ENCODE results near the gene CNTLN. TPM values are rescaled to one million over a fixed set of nuclear protein-coding genes. Genes with fewer than 3 reads are reported as not detected.

The CNTLN gene
- total and polyA plus RNA-seq, 9 of the 15 experiments (the other 6 are each of a cell fraction or from before 2014, with no cell fraction given): 0.08 TPM; not detected in 8

DNA sequence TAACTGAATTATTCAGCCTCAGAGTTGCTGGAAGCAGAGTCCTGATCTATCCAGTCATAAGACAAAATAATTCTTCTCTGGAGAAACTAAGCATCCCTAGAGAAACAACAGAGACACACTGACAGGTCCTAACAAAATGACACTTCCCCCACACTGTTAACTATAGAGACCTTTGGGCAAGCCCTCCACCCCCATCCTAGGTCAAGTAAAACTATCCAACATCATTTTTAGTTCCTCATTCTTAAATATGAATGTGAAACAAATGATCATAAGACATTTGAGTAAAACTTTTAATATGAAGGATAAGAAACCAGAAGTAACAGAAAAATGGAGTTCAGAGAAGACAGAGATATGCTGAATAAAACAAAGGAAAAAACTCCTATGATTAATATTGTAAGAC, 30.9 kb downstream of the CNTLN start:
- CTCF ChIA-PET (ENCODE audit: low intra/inter-chr PET ratio): no interaction called here
- ATAC-seq: no peak
- in situ Hi-C loops (cut with MboI): no loop called here

DNA sequence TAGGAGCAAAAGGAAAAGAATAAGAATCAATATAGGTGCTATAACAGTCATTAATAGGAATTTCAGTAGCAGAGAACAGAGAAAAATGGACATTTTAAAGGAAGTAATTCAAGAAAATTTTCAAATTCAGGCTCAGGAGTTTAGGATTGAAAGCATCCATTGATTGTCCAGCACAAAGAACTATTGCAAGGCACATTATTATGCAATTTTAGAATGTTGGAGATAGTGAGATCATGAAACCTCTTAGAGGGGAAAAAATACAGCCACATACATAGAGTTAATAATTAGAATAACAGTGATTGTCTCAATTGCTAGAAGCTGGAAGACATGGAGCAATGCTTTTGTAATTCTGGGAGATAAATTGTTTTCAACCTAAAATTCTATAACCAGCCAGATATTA, 31.5 kb downstream of the CNTLN start:
- no peaks in the 10 kb centered on the region for H3K9me3 ChIP-seq (replicated peaks; ENCODE audit: control insufficient read depth, insufficient read depth, low read depth, low read length)
- TF ChIP-seq ZKSCAN8 (CRISPR knock-in tag; IDR thresholded peaks at IDR 0.05): no peak
- TF ChIP-seq TGIF2 (CRISPR knock-in tag; IDR thresholded peaks at IDR 0.05): no peak
- no peak for TF ChIP-seq RCOR1 (IDR thresholded peaks at IDR 0.05; ENCODE audit: borderline replicate concordance in 1 of 2, low read depth in 2 of 2, low read length in 2 of 2)
- no peak for TF ChIP-seq ZNF280B (CRISPR knock-in tag; IDR thresholded peaks at IDR 0.05)
- TF ChIP-seq POLR3G (IDR thresholded peaks at IDR 0.05; ENCODE audit: extremely low read depth, insufficient read length, insufficient replicate concordance): no peak
- no peak for TF ChIP-seq CBX5 (IDR thresholded peaks at IDR 0.05; ENCODE audit: borderline replicate concordance, low read depth)
- no peak for TF ChIP-seq ILF3 (IDR thresholded peaks at IDR 0.05; ENCODE audit: borderline replicate concordance)
- TF ChIP-seq SIRT6 (IDR thresholded peaks at IDR 0.05; ENCODE audit: low read depth, low read length): no peak
- no peak for TF ChIP-seq ZKSCAN3 (CRISPR knock-in tag; IDR thresholded peaks at IDR 0.05)
- TF ChIP-seq, protein P1, sequence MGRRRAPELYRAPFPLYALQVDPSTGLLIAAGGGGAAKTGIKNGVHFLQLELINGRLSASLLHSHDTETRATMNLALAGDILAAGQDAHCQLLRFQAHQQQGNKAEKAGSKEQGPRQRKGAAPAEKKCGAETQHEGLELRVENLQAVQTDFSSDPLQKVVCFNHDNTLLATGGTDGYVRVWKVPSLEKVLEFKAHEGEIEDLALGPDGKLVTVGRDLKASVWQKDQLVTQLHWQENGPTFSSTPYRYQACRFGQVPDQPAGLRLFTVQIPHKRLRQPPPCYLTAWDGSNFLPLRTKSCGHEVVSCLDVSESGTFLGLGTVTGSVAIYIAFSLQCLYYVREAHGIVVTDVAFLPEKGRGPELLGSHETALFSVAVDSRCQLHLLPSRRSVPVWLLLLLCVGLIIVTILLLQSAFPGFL (CRISPR knock-in tag; IDR thresholded peaks at IDR 0.05): no peak
- TF ChIP-seq EHMT2 (IDR thresholded peaks at IDR 0.05): no peak
- no peak for TF ChIP-seq YBX1 (IDR thresholded peaks at IDR 0.05)
- no peak for TF ChIP-seq DMBX1 (CRISPR knock-in tag; IDR thresholded peaks at IDR 0.05; ENCODE audit: borderline replicate concordance)
- no peak for TF ChIP-seq GABPB2 (CRISPR knock-in tag; conservative IDR thresholded peaks at IDR 0.05)

More for the DNA sequence above, 30.9 kb downstream of the CNTLN start:
- intact Hi-C loops (cut with micrococcal nuclease): no loop called here
- Histone ChIP-seq H4K20me1 (replicated peaks; ENCODE audit: control insufficient read depth, insufficient read depth, low read length) (no peaks in the 10 kb centered on the region), H3K36me3 (ENCODE audit: control insufficient read depth, insufficient read depth, low read length) (no peaks in the 10 kb centered on the region), H3K9ac (ENCODE audit: insufficient read depth in 1 of 2, low read depth in 2 of 2, low read length in 2 of 2) (no peak overlapping the region), H3K79me2 (ENCODE audit: control insufficient read depth, insufficient read depth, low read length) (no peaks in the 10 kb centered on the region), H3K9me3 (replicated peaks; ENCODE audit: control insufficient read depth, insufficient read depth, low read depth, low read length) (no peaks in the 10 kb centered on the region), H3K4me1 (replicated peaks in 1 of 2; ENCODE audit: control insufficient read depth in 2 of 2, insufficient read depth in 2 of 2, low read length in 2 of 2) (no peaks in the 10 kb centered on the region), H3K27ac (ENCODE audit: extremely low read depth, low read depth, low read length) (no peak overlapping the region), H3K27me3 (ENCODE audit: control insufficient read depth in 2 of 2, insufficient read depth in 2 of 2, low read length in 2 of 2) (no peaks in the 10 kb centered on the region), H3K4me2 (ENCODE audit: insufficient read depth, low read length) (no peak overlapping the region), H3K4me3 (no peak overlapping the region), H2AFZ (ENCODE audit: low read depth, low read length) (no peak overlapping the region), H3K9me1 (ENCODE audit: control insufficient read depth, insufficient read depth, low read length) (no peaks in the 10 kb centered on the region)
- TF ChIP-seq ZNF699 (CRISPR knock-in tag; IDR thresholded peaks at IDR 0.05; ENCODE audit: insufficient replicate concordance) (no peak), ZBTB17 (CRISPR knock-in tag; IDR thresholded peaks at IDR 0.05) (no peak), ZNF175 (CRISPR knock-in tag; IDR thresholded peaks at IDR 0.05; ENCODE audit: low read depth) (no peak), XRCC5 (IDR thresholded peaks at IDR 0.05; ENCODE audit: low read depth, low read length) (no peak), RBM15 (IDR thresholded peaks at IDR 0.05; ENCODE audit: insufficient read depth, low read length) (no peak)
- TF ChIP-seq, protein P2, sequence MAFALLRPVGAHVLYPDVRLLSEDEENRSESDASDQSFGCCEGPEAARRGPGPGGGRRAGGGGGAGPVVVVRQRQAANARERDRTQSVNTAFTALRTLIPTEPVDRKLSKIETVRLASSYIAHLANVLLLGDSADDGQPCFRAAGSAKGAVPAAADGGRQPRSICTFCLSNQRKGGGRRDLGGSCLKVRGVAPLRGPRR (CRISPR knock-in tag; IDR thresholded peaks at IDR 0.05): no peak
- POLR2A ChIA-PET: no interaction called here
- no TSS peak for BruUV-seq (replicated peaks)
- FAIRE-seq: no peak
- DNase-seq (ENCODE audit: extremely low read depth in 1 of 4, low spot score in 3 of 4): no peak

More for the DNA sequence above, 31.5 kb downstream of the CNTLN start:
- no peak overlapping the region for H3K27ac ChIP-seq (ENCODE audit: extremely low read depth, low read depth, low read length)
- POLR2A ChIA-PET: no interaction called here
- H3K4me1 ChIP-seq (replicated peaks in 1 of 2; ENCODE audit: control insufficient read depth in 2 of 2, insufficient read depth in 2 of 2, low read length in 2 of 2): no peaks in the 10 kb centered on the region
- H3K27me3 ChIP-seq (ENCODE audit: control insufficient read depth in 2 of 2, insufficient read depth in 2 of 2, low read length in 2 of 2): no peaks in the 10 kb centered on the region
- ATAC-seq (no peak), FAIRE-seq (no peak), DNase-seq (ENCODE audit: extremely low read depth in 1 of 4, low spot score in 3 of 4) (no peak)
- no peak overlapping the region for H3K4me2 ChIP-seq (ENCODE audit: insufficient read depth, low read length)
- no TSS peak for BruUV-seq (replicated peaks)
- intact Hi-C loops (cut with micrococcal nuclease) (no loop called here), in situ Hi-C loops (cut with MboI) (no loop called here)
- no peak overlapping the region for H2AFZ ChIP-seq (ENCODE audit: low read depth, low read length)
- H3K79me2 ChIP-seq (ENCODE audit: control insufficient read depth, insufficient read depth, low read length): no peaks in the 10 kb centered on the region
- H3K36me3 ChIP-seq (ENCODE audit: control insufficient read depth, insufficient read depth, low read length): no peaks in the 10 kb centered on the region
- H3K9me1 ChIP-seq (ENCODE audit: control insufficient read depth, insufficient read depth, low read length): no peaks in the 10 kb centered on the region
- CTCF ChIA-PET (ENCODE audit: low intra/inter-chr PET ratio): no interaction called here
- no peaks in the 10 kb centered on the region for H4K20me1 ChIP-seq (replicated peaks; ENCODE audit: control insufficient read depth, insufficient read depth, low read length)
- H3K4me3 ChIP-seq: no peak overlapping the region
- H3K9ac ChIP-seq (ENCODE audit: insufficient read depth in 1 of 2, low read depth in 2 of 2, low read length in 2 of 2): no peak overlapping the region
